Esophagus squamous epithelium (tissue), 4 donors: ENCODE measurements around the gene LNX2.

Source experiments
- POLR2A ChIP-seq, 4 donors: fragments of 450-650 bp; IDR thresholded peaks; one replicate each; pipeline ENCODE4 v1.6.1; 2017; ENCODE audit warnings: antibody characterized with exemption in 4 of 4, mild to moderate bottlenecking in 4 of 4, moderate library complexity in 3 of 4
- TF ChIP-seq, protein P1 (sequence below), 6 experiments: fragments of 450-650 bp in 4 of 6; fragments of 200-600 bp in 2 of 6; sonication (generic) in 2 of 6; IDR thresholded peaks; one replicate each; pipeline ENCODE4 v1.5.1; 2016 to 2019; ENCODE audit warnings: antibody characterized with exemption in 6 of 6, mild to moderate bottlenecking in 4 of 6, moderate library complexity in 4 of 6

DNA sequence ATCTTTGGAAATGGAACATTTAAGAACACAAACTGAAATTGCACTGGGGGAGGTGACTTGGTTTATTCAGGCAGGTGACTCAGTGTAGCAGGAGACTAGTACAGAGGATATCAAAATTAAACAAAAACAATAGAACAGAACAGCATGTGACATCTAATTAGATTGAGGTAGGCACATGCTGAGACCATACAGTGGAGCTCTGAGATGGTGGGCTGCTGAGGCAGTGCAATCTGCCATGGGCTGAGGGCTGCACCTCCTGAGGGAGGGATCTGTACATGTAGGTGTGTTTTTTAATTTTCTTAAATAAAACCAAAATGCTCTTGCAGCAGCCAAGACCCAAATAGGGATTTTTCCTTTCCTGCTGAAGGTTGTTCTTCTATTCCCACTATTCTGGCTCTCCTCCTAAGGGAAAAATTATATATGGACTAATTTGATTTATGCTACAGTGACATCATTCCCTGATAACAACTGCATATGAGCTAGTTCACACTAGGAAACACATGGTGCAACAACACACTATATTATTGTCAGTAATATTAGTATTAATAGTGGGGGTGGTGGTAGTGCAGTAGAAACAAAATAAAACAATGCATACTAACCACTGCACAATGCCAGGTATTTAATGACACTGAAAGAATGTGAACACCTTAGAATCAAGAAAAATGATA is 48.0 kb downstream of the LNX2 start:
- TF ChIP-seq, protein P1, sequence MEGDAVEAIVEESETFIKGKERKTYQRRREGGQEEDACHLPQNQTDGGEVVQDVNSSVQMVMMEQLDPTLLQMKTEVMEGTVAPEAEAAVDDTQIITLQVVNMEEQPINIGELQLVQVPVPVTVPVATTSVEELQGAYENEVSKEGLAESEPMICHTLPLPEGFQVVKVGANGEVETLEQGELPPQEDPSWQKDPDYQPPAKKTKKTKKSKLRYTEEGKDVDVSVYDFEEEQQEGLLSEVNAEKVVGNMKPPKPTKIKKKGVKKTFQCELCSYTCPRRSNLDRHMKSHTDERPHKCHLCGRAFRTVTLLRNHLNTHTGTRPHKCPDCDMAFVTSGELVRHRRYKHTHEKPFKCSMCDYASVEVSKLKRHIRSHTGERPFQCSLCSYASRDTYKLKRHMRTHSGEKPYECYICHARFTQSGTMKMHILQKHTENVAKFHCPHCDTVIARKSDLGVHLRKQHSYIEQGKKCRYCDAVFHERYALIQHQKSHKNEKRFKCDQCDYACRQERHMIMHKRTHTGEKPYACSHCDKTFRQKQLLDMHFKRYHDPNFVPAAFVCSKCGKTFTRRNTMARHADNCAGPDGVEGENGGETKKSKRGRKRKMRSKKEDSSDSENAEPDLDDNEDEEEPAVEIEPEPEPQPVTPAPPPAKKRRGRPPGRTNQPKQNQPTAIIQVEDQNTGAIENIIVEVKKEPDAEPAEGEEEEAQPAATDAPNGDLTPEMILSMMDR (IDR thresholded peaks at IDR 0.05), result no peak
- no peak for TF ChIP-seq POLR2A (IDR thresholded peaks at IDR 0.05)
